GM12878 (cell line): ENCODE data around the gene ITGB5. TPM values are rescaled to one million over a fixed set of nuclear protein-coding genes. Genes with fewer than 3 reads are reported as not detected.

ENCODE experiments used
- ATAC-seq: fragments of 200-7000 bp; cut with Tn5 transposase; 3 replicates; pipeline ENCODE4 v1.9.1; 2020; ENCODE audit warnings: mild to moderate bottlenecking, moderate library complexity
- BruUV-seq: library from RNA; stranded (reverse); fragments of 400-500 nt; replicated peaks from 2 replicates; lab custom pipeline; 2021; lab: Mats Ljungman, UMichigan
- CTCF ChIA-PET: fragments of 300-600 bp; sonication (Branson Sonifier 250); formaldehyde crosslinking; extraction: SDS; loops from one replicate; lab custom pipeline; 2021; ENCODE audit warnings: inconsistent platforms; lab: Yijun Ruan, JAX
- POLR2A ChIA-PET: fragments of 350-600 bp; formaldehyde crosslinking; extraction: SDS; loops from one replicate; lab custom pipeline; 2021; ENCODE audit warnings: inconsistent platforms; lab: Charles Lee
- RAD21 ChIA-PET: fragments of 300-600 bp; sonication (Branson Sonifier 250); formaldehyde crosslinking; loops from one replicate; lab custom pipeline; 2023; ENCODE audit warnings: antibody characterized with exemption; ENCODE audit not compliant: unreplicated experiment; lab: Charles Lee
- SMC1A ChIA-PET: fragments of 300-600 bp; sonication (Branson Sonifier 250); formaldehyde crosslinking; loops from one replicate; lab custom pipeline; 2023; ENCODE audit not compliant: unreplicated experiment, uncharacterized antibody; lab: Charles Lee
- DNase-seq: peaks from one replicate; pipeline ENCODE4 v3.0.0-alpha.2; 2011; ENCODE audit warnings: low read depth, low spot score
- FAIRE-seq: peaks from 3 replicates; lab custom pipeline; 2011; peaks lifted over from hg19 to GRCh38; lab: Jason Lieb, UNC
- H2AFZ ChIP-seq: 2 replicates; pipeline ENCODE4 v1.6.0; 2011; ENCODE audit warnings: low read depth, low read length, control low read depth; ENCODE audit not compliant: control insufficient read depth
- H3K27ac ChIP-seq: 2 replicates; pipeline ENCODE4 v1.5.1; 2011; ENCODE audit warnings: control low read depth; ENCODE audit not compliant: control insufficient read depth, insufficient read depth
- H3K27me3 ChIP-seq, 2 experiments: replicated peaks in 1 of 2; 2 replicates each; pipeline versions ENCODE4 v1.6.0 to v1.6.1; 2011; ENCODE audit warnings: low read length in 1 of 2; ENCODE audit not compliant: control insufficient read depth in 2 of 2, insufficient read depth in 2 of 2
- H3K36me3 ChIP-seq, 2 experiments: 2 replicates each; pipeline ENCODE4 v1.5.1; 2011; ENCODE audit warnings: low read length in 1 of 2; ENCODE audit not compliant: control insufficient read depth in 2 of 2, insufficient read depth in 2 of 2
- H3K4me1 ChIP-seq: 2 replicates; pipeline ENCODE4 v1.6.1; 2011; ENCODE audit warnings: mild to moderate bottlenecking, low read length, moderate library complexity, mixed read lengths; ENCODE audit not compliant: control insufficient read depth, insufficient read depth
- H3K4me2 ChIP-seq: 2 replicates; pipeline ENCODE4 v1.6.0; 2011; ENCODE audit warnings: control low read depth; ENCODE audit not compliant: control insufficient read depth, insufficient read depth
- H3K4me3 ChIP-seq: fragments of 200-600 bp; sonication (generic); 2 replicates; pipeline ENCODE4 v1.5.1; 2016
- H3K79me2 ChIP-seq: 2 replicates; pipeline ENCODE4 v1.6.0; 2011; ENCODE audit warnings: low read length; ENCODE audit not compliant: control insufficient read depth, insufficient read depth
- H3K9ac ChIP-seq: 2 replicates; pipeline ENCODE4 v1.8.0; 2011; ENCODE audit warnings: low read length, control low read depth, mixed read lengths; ENCODE audit not compliant: control insufficient read depth, insufficient read depth
- H3K9me3 ChIP-seq: replicated peaks from 3 replicates; pipeline ENCODE4 v1.5.1; 2011; ENCODE audit warnings: mild to moderate bottlenecking, low read length; ENCODE audit not compliant: control insufficient read depth, insufficient read depth
- H4K20me1 ChIP-seq: 2 replicates; pipeline ENCODE4 v1.6.0; 2011; ENCODE audit not compliant: control insufficient read depth, insufficient read depth
- DPF2 ChIP-seq: fragments of 450-650 bp; IDR thresholded peaks from 2 replicates; pipeline ENCODE4 v1.6.1; 2017; ENCODE audit warnings: mild to moderate bottlenecking
- MXI1 ChIP-seq: fragments of 150-350 bp; IDR thresholded peaks from 2 replicates; pipeline ENCODE4 v1.6.1; 2011; ENCODE audit warnings: low read depth, mild to moderate bottlenecking, inconsistent platforms, low read length, improper control_type of control experiment
- NFIC ChIP-seq: IDR thresholded peaks from 2 replicates; pipeline ENCODE4 v1.6.1; 2012; ENCODE audit warnings: low read depth, mild to moderate bottlenecking, inconsistent platforms, low read length, moderate library complexity
- POLR2A ChIP-seq: IDR thresholded peaks from 2 replicates; pipeline ENCODE4 v1.6.1; 2011; ENCODE audit warnings: low read depth, mild to moderate bottlenecking, low read length
- POLR2AphosphoS2 ChIP-seq: IDR thresholded peaks from 2 replicates; pipeline ENCODE4 v1.6.1; 2011; ENCODE audit warnings: low read depth, mild to moderate bottlenecking, low read length, improper control_type of control experiment, moderate library complexity
- SUZ12 ChIP-seq: fragments of 200-600 bp; sonication (generic); IDR thresholded peaks from one replicate; pipeline ENCODE4 v1.6.1; 2018; ENCODE audit warnings: antibody characterized with exemption, mild to moderate bottlenecking; ENCODE audit not compliant: unreplicated experiment
- WGBS: methylation state at CpG from one replicate; pipeline ENCODE4 v1.1.6; 2016; ENCODE audit warnings: low lambda C conversion rate; ENCODE audit not compliant: insufficient replicate concordance, insufficient coverage; ENCODE audit errors: missing lambda C conversion rate; 5-methylcytosine and 5-hydroxymethylcytosine counted together
- in situ Hi-C: fragments of 300-500 bp; cut with MboI; formaldehyde crosslinking; loops from 9 replicates; pipeline ENCODE4 v1.14.3; 2018; ENCODE audit warnings: mixed read lengths
- intact Hi-C: fragments of 100-400 bp; cut with micrococcal nuclease; formaldehyde crosslinking; loops from one replicate; pipeline ENCODE4 v1.14.2; 2022; ENCODE audit not compliant: unreplicated experiment
- polyA plus RNA-seq, 11 experiments: library from polyadenylated mRNA; depleted of rRNA in 4 of 11; unstranded in 6 of 11; stranded (reverse) in 5 of 11; fragments of >200 nt; fragmentation: Nextera tagmentation in 4 of 11; fragmentation: Illumina TruSeq in 1 of 11; extraction: Ambion mirVana in 4 of 11; extraction: Trizol in 1 of 11; gene quantifications; 1 replicate in 1 of 11; 2 replicates in 10 of 11; pipeline versions ENCODE4 v1.2.1 to v1.2.3, GENCODE V29; 2011 to 2016; ENCODE audit warnings: inconsistent platforms in 2 of 11, missing spikeins in 2 of 11, low read depth in 1 of 11
- total RNA-seq, 4 experiments: library from RNA; depleted of rRNA in 3 of 4; stranded (reverse); fragments of >200 nt in 3 of 4; fragmentation: Illumina TruSeq in 1 of 4; extraction: Trizol in 1 of 4; gene quantifications; 2 replicates each; pipeline versions ENCODE4 v1.2.1 to v1.2.3, GENCODE V29; 2013 to 2021
- TF ChIP-seq, protein P1 (sequence below), 3 experiments: IDR thresholded peaks in 2 of 3; conservative IDR thresholded peaks in 1 of 3; 2 replicates each; pipeline ENCODE4 v1.5.1; 2011; ENCODE audit warnings: low read depth in 3 of 3, low read length in 3 of 3, mild to moderate bottlenecking in 3 of 3, control low read depth in 2 of 3, moderate library complexity in 2 of 3, inconsistent platforms in 1 of 3, mixed read lengths in 1 of 3; ENCODE audit not compliant: control insufficient read depth in 2 of 3, insufficient read depth in 1 of 3; ENCODE audit errors: extremely low read depth in 1 of 3
- TF ChIP-seq, protein P2 (sequence below): fragments of 450-650 bp; IDR thresholded peaks from 2 replicates; pipeline ENCODE4 v1.6.1; 2017; ENCODE audit warnings: mild to moderate bottlenecking, moderate library complexity
- TF ChIP-seq, protein P3 (sequence below): IDR thresholded peaks from 2 replicates; pipeline ENCODE4 v1.6.1; 2012; ENCODE audit warnings: improper control_type of control experiment, low read depth, low read length; ENCODE audit not compliant: insufficient replicate concordance

ITGB5 gene
- total and polyA plus RNA-seq, 10 of the 15 experiments (the other 5 are each of a cell fraction or from before 2014, with no cell fraction given), result 0.05 to 10.0 (median 0.83) TPM; not detected in 2

DNA sequence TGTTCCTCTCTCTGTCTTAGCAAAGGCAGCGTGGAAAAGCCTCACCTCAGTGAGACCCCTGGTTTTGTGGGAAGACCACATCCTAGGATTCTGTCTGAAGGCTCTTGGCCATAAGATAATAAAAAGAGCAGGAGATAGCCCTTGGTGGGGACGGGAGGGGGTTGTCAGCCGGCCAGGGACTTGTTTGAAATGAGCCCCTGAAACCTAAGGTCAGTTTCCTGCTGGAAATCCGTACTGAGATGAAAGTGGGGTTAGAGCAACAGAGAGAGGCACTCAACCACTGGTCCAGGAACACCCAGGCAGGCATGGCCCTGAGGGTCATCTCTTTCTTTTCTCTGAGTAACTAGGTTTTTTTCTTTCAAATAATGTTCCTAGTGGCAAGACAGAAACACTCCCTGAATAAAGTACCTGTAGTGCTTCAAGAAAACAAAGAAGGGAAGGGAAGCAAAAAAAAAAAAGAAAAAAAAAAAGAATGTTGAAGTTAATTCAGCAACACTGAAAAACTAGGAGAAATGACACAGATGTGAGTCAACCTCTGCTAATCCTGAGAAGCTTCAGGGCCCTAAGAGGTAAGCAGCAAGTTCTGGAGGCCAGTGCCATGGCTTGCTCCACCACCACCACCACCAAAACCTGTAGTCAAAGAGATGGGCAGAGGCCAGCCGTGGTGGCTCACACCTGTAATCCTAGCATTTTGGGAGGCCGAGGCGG, 3.2 kb downstream of the ITGB5 start:
- Histone ChIP-seq H3K36me3 (no peaks in the 10 kb centered on the region), H2AFZ (no peak overlapping the region), H3K79me2 (no peaks in the 10 kb centered on the region), H3K27ac (no peak overlapping the region), H3K9me3 (no peaks in the 10 kb centered on the region), H4K20me1 (no peaks in the 10 kb centered on the region), H3K4me3 (no peak overlapping the region), H3K4me1 (no peaks in the 10 kb centered on the region), H3K27me3 (peaks cover 0 to 4% of the 10 kb centered on the region in 2 experiments; a peak in 3 of 4 replicates), H3K9ac (no peak overlapping the region), H3K4me2 (no peak overlapping the region)
- TF ChIP-seq, protein P1, sequence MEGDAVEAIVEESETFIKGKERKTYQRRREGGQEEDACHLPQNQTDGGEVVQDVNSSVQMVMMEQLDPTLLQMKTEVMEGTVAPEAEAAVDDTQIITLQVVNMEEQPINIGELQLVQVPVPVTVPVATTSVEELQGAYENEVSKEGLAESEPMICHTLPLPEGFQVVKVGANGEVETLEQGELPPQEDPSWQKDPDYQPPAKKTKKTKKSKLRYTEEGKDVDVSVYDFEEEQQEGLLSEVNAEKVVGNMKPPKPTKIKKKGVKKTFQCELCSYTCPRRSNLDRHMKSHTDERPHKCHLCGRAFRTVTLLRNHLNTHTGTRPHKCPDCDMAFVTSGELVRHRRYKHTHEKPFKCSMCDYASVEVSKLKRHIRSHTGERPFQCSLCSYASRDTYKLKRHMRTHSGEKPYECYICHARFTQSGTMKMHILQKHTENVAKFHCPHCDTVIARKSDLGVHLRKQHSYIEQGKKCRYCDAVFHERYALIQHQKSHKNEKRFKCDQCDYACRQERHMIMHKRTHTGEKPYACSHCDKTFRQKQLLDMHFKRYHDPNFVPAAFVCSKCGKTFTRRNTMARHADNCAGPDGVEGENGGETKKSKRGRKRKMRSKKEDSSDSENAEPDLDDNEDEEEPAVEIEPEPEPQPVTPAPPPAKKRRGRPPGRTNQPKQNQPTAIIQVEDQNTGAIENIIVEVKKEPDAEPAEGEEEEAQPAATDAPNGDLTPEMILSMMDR (IDR thresholded peaks at IDR 0.05 in 2 of 3, conservative IDR thresholded peaks at IDR 0.05 in 1 of 3; ENCODE audit: control insufficient read depth in 2 of 3, extremely low read depth in 1 of 3, insufficient read depth in 1 of 3, low read depth in 3 of 3, low read length in 3 of 3), result no peak
- TF ChIP-seq DPF2, result no peak
- no peak for TF ChIP-seq POLR2A
- TF ChIP-seq NFIC, result no peak
- no peak for TF ChIP-seq POLR2AphosphoS2
- TF ChIP-seq MXI1, result no peak
- no peak for TF ChIP-seq SUZ12
- TF ChIP-seq, protein P2, sequence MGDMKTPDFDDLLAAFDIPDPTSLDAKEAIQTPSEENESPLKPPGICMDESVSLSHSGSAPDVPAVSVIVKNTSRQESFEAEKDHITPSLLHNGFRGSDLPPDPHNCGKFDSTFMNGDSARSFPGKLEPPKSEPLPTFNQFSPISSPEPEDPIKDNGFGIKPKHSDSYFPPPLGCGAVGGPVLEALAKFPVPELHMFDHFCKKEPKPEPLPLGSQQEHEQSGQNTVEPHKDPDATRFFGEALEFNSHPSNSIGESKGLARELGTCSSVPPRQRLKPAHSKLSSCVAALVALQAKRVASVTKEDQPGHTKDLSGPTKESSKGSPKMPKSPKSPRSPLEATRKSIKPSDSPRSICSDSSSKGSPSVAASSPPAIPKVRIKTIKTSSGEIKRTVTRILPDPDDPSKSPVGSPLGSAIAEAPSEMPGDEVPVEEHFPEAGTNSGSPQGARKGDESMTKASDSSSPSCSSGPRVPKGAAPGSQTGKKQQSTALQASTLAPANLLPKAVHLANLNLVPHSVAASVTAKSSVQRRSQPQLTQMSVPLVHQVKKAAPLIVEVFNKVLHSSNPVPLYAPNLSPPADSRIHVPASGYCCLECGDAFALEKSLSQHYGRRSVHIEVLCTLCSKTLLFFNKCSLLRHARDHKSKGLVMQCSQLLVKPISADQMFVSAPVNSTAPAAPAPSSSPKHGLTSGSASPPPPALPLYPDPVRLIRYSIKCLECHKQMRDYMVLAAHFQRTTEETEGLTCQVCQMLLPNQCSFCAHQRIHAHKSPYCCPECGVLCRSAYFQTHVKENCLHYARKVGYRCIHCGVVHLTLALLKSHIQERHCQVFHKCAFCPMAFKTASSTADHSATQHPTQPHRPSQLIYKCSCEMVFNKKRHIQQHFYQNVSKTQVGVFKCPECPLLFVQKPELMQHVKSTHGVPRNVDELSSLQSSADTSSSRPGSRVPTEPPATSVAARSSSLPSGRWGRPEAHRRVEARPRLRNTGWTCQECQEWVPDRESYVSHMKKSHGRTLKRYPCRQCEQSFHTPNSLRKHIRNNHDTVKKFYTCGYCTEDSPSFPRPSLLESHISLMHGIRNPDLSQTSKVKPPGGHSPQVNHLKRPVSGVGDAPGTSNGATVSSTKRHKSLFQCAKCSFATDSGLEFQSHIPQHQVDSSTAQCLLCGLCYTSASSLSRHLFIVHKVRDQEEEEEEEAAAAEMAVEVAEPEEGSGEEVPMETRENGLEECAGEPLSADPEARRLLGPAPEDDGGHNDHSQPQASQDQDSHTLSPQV, result no peak
- TF ChIP-seq, protein P3, sequence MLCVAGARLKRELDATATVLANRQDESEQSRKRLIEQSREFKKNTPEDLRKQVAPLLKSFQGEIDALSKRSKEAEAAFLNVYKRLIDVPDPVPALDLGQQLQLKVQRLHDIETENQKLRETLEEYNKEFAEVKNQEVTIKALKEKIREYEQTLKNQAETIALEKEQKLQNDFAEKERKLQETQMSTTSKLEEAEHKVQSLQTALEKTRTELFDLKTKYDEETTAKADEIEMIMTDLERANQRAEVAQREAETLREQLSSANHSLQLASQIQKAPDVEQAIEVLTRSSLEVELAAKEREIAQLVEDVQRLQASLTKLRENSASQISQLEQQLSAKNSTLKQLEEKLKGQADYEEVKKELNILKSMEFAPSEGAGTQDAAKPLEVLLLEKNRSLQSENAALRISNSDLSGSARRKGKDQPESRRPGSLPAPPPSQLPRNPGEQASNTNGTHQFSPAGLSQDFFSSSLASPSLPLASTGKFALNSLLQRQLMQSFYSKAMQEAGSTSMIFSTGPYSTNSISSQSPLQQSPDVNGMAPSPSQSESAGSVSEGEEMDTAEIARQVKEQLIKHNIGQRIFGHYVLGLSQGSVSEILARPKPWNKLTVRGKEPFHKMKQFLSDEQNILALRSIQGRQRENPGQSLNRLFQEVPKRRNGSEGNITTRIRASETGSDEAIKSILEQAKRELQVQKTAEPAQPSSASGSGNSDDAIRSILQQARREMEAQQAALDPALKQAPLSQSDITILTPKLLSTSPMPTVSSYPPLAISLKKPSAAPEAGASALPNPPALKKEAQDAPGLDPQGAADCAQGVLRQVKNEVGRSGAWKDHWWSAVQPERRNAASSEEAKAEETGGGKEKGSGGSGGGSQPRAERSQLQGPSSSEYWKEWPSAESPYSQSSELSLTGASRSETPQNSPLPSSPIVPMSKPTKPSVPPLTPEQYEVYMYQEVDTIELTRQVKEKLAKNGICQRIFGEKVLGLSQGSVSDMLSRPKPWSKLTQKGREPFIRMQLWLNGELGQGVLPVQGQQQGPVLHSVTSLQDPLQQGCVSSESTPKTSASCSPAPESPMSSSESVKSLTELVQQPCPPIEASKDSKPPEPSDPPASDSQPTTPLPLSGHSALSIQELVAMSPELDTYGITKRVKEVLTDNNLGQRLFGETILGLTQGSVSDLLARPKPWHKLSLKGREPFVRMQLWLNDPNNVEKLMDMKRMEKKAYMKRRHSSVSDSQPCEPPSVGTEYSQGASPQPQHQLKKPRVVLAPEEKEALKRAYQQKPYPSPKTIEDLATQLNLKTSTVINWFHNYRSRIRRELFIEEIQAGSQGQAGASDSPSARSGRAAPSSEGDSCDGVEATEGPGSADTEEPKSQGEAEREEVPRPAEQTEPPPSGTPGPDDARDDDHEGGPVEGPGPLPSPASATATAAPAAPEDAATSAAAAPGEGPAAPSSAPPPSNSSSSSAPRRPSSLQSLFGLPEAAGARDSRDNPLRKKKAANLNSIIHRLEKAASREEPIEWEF, result no peak
- DNase-seq (no peak), ATAC-seq (no peak), FAIRE-seq (no peak)
- in situ Hi-C loops (no loop called here), intact Hi-C loops (no loop called here)
- ChIA-PET RAD21 (no interaction called here), CTCF (interaction anchor here (0.7 to 1.1 kb wide), 3 partner anchors 27 to 123 kb away, joined by 3 to 4 read pairs (median 3); no protein-coding TSS in a partner anchor), SMC1A (interaction anchor here (1.4 to 1.8 kb wide), 3 partner anchors 7 to 114 kb away, joined by 3 to 5 read pairs (median 3); no protein-coding TSS in a partner anchor), POLR2A (interaction anchor here (0.6 kb wide), 1 partner anchor 173 kb away, joined by 4 read pairs; no protein-coding TSS in a partner anchor)
- BruUV-seq, result no TSS peak
- 23% methylated on average over 7 of the region's 7 CpGs for WGBS
